Endodermal cell (in vitro differentiated cells): ENCODE data around the gene KANK3. TPM values are rescaled to one million over a fixed set of nuclear protein-coding genes. Genes with fewer than 3 reads are reported as not detected.

ENCODE experiments used
- DNase-seq: peaks from one replicate; pipeline ENCODE4 v3.0.0-alpha.2; 2017
- H3K27ac ChIP-seq: 2 replicates; pipeline ENCODE4 v1.5.1; 2013; ENCODE audit warnings: mild to moderate bottlenecking, low read depth, low read length, moderate library complexity
- H3K27me3 ChIP-seq: 2 replicates; pipeline ENCODE4 v1.6.1; 2013; ENCODE audit warnings: mild to moderate bottlenecking, low read length, moderate library complexity; ENCODE audit not compliant: insufficient read depth, control insufficient read depth, poor library complexity, severe bottlenecking
- H3K36me3 ChIP-seq: 2 replicates; pipeline ENCODE4 v1.7.0; 2013; ENCODE audit warnings: mild to moderate bottlenecking, low read length, moderate library complexity; ENCODE audit not compliant: control insufficient read depth, insufficient read depth
- H3K4me1 ChIP-seq: one replicate; pipeline ENCODE4 v1.7.0; 2013; ENCODE audit warnings: low read length; ENCODE audit not compliant: control insufficient read depth, insufficient read depth
- H3K4me3 ChIP-seq: 2 replicates; pipeline ENCODE4 v1.5.1; 2013; ENCODE audit warnings: mild to moderate bottlenecking, low read length, moderate library complexity
- H3K9ac ChIP-seq: 2 replicates; pipeline ENCODE4 v1.6.1; 2013; ENCODE audit warnings: mild to moderate bottlenecking, low read length, moderate library complexity; ENCODE audit not compliant: poor library complexity, severe bottlenecking; ENCODE audit errors: extremely low read depth
- H3K9me3 ChIP-seq: 2 replicates; pipeline ENCODE4 v1.6.1; 2013; ENCODE audit warnings: mild to moderate bottlenecking, low read length, moderate library complexity; ENCODE audit not compliant: control insufficient read depth
- H3K27ac Mint-ChIP-seq: 2 replicates; pipeline ENCODE4 v1.8.0; 2020; ENCODE audit warnings: mixed read lengths
- H3K27me3 Mint-ChIP-seq: 2 replicates; pipeline ENCODE4 v1.8.0; 2021; ENCODE audit warnings: mild to moderate bottlenecking, mixed read lengths; ENCODE audit not compliant: insufficient read depth
- H3K36me3 Mint-ChIP-seq: 2 replicates; pipeline ENCODE4 v1.8.0; 2020; ENCODE audit warnings: low read depth, mixed read lengths
- H3K4me1 Mint-ChIP-seq: 2 replicates; pipeline ENCODE4 v1.8.0; 2020; ENCODE audit warnings: mixed read lengths
- H3K4me3 Mint-ChIP-seq: 2 replicates; pipeline ENCODE4 v1.8.0; 2020; ENCODE audit warnings: mild to moderate bottlenecking, moderate library complexity, mixed read lengths
- H3K9me3 Mint-ChIP-seq: 2 replicates; pipeline ENCODE4 v1.8.0; 2020; ENCODE audit warnings: mild to moderate bottlenecking, mixed read lengths
- WGBS, 2 experiments: methylation state at CpG; one replicate each; pipeline versions ENCODE4 v1.1.5 to v1.1.7; 2013; ENCODE audit warnings: missing lambda C conversion rate in 2 of 2, mixed read lengths in 1 of 2; ENCODE audit not compliant: insufficient coverage in 1 of 2, insufficient read length in 1 of 2; 5-methylcytosine and 5-hydroxymethylcytosine counted together
- total RNA-seq, 2 donors: library from RNA; stranded (reverse); fragmentation: NEBNext Ultra II Directional in 1 of 2; extraction: Animal tissue kit (Norgen Biotek cat#: 25700) in 1 of 2; gene quantifications; 2 replicates in 1 of 2; 3 replicates in 1 of 2; pipeline ENCODE4 v1.2.1, GENCODE V29; 2021
- TF ChIP-seq, protein P1 (sequence below): fragments of 200-600 bp; sonication (generic); conservative IDR thresholded peaks from 2 replicates; pipeline ENCODE4 v1.5.0; 2021; ENCODE audit warnings: antibody characterized with exemption, mild to moderate bottlenecking

The KANK3 gene
- total RNA-seq, 2 donors from 2014 or later, result 2.3 to 2.6 TPM

DNA sequence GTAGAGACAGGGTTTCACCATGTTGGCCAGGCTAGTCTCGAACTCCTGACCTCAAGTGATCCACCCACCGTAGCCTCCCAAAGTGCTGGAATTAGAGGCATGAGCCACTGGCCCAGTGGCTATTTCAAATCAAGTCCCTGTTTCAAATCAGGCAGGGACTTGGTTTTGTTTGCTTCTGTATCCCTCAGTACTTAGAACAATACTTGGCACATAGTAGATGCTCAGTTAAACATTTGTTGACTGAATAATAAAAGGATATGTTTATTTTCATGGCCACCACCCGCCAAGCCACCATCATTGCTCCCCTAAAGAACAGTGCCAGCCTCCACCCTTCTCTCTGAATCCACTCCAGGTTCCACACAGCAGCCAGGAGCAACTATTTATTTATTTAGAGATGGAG is 17.6 kb downstream of the KANK3 start:
- Mint-ChIP-seq H3K4me1 (peaks cover 14% of the 10 kb centered on the region), H3K36me3 (peaks cover 17% of the 10 kb centered on the region), H3K4me3 (no peak overlapping the region), H3K27ac (no peak overlapping the region), H3K27me3 (peaks cover 20% of the 10 kb centered on the region), H3K9me3 (peaks cover 9% of the 10 kb centered on the region)
- Histone ChIP-seq H3K9me3 (no peaks in the 10 kb centered on the region), H3K27ac (no peak overlapping the region), H3K4me3 (no peak overlapping the region), H3K36me3 (peaks cover 24% of the 10 kb centered on the region), H3K27me3 (no peaks in the 10 kb centered on the region), H3K9ac (no peak overlapping the region), H3K4me1 (peaks cover 6% of the 10 kb centered on the region)
- 90 to 100% methylated on average over 2 to 3 of the region's 3 CpGs for WGBS, 2 experiments
- DNase-seq, result no peak
- TF ChIP-seq, protein P1, sequence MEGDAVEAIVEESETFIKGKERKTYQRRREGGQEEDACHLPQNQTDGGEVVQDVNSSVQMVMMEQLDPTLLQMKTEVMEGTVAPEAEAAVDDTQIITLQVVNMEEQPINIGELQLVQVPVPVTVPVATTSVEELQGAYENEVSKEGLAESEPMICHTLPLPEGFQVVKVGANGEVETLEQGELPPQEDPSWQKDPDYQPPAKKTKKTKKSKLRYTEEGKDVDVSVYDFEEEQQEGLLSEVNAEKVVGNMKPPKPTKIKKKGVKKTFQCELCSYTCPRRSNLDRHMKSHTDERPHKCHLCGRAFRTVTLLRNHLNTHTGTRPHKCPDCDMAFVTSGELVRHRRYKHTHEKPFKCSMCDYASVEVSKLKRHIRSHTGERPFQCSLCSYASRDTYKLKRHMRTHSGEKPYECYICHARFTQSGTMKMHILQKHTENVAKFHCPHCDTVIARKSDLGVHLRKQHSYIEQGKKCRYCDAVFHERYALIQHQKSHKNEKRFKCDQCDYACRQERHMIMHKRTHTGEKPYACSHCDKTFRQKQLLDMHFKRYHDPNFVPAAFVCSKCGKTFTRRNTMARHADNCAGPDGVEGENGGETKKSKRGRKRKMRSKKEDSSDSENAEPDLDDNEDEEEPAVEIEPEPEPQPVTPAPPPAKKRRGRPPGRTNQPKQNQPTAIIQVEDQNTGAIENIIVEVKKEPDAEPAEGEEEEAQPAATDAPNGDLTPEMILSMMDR, result no peak

DNA sequence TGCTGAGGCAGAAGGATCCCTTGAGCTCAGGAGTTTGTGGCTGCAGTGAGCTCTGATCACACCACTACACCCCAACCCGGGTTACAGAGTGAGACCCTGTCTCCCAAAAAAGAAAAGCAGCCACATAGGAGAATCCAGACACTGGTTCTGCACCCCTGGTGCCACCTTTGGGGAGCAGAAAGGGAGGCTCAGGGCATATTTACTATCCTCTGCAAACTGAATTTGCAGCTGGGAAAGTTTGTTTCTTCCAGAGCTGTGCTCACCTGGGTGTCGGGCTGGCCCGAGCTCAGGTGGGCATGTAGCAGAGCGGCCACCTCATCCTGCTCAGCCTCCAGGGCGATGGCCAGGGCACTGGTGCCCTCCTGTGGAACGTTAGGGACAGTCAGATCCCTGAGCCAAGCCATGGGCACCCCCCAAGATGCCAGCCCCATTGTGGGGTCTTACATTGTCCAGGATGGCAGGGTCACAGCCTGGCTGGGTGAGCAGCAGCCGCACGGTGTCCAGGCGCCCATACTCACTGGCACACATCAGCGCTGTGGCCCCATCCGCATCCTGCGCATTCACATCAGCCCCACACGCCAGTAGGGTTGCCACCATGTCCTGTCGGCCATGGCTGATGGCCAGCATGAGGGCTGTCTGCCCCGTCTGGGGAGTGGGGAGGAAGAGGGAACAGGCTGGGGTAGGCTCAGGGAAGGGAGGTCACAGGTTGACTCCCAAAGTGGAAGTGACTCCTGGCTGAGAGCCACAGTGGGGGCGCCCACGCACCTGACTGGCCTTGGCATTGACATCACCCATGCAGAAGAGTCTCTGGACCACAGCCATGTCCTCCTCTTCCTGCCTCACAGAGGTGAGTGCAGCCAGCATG is 18.6 kb downstream of the KANK3 start:
- no peaks in the 10 kb centered on the region for H3K27me3 ChIP-seq
- H3K4me3 Mint-ChIP-seq, result no peak overlapping the region
- no peaks in the 10 kb centered on the region for H3K9me3 ChIP-seq
- peaks cover 6% of the 10 kb centered on the region for H3K4me1 ChIP-seq
- peaks cover 9% of the 10 kb centered on the region for H3K9me3 Mint-ChIP-seq
- peaks cover 18% of the 10 kb centered on the region for H3K36me3 Mint-ChIP-seq
- H3K4me1 Mint-ChIP-seq, result peaks cover 21% of the 10 kb centered on the region
- no peak overlapping the region for H3K27ac ChIP-seq
- WGBS, 2 experiments, result 90 to 95% methylated on average over 9 to 17 of the region's 17 CpGs
- TF ChIP-seq, protein P1, result peak; percentile 49
- no peak overlapping the region for H3K27ac Mint-ChIP-seq
- no peak overlapping the region for H3K9ac ChIP-seq
- peak; percentile 79 for DNase-seq
- H3K4me3 ChIP-seq, result no peak overlapping the region
- H3K36me3 ChIP-seq, result peaks cover 24% of the 10 kb centered on the region
- peaks cover 14% of the 10 kb centered on the region for H3K27me3 Mint-ChIP-seq

DNA sequence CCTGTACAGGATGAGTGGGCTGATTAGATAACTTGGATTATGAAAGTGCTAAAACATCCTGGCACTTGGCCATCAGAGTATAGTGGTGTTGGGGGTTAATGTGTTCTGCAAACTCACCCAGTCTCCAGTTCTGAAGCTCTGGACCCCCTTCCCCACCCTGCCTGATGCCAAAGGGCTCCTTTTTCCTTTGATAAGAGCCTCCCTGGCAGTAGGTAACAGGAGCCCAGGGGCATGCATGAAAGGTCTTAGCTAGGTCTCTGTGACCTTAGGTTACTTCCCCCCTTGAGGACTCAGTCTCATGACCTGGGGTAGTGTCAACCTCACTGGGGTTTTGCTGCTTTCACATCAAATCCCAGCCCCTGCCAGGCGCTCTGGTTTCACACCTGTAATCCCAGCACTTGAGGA is 19.3 kb downstream of the KANK3 start:
- H3K4me1 Mint-ChIP-seq, result peaks cover 21% of the 10 kb centered on the region
- Histone ChIP-seq H3K27me3 (no peaks in the 10 kb centered on the region), H3K9me3 (no peaks in the 10 kb centered on the region), H3K36me3 (peaks cover 24% of the 10 kb centered on the region), H3K9ac (no peak overlapping the region), H3K4me3 (no peak overlapping the region), H3K4me1 (peaks cover 6% of the 10 kb centered on the region), H3K27ac (no peak overlapping the region)
- peaks cover 9% of the 10 kb centered on the region for H3K9me3 Mint-ChIP-seq
- no peak overlapping the region for H3K27ac Mint-ChIP-seq
- DNase-seq, result no peak
- peaks cover 14% of the 10 kb centered on the region for H3K27me3 Mint-ChIP-seq
- TF ChIP-seq, protein P1, result no peak
- 90 to 100% methylated on average over 1 of the region's 1 CpG for WGBS, 2 experiments
- peaks cover 19% of the 10 kb centered on the region for H3K36me3 Mint-ChIP-seq
- no peak overlapping the region for H3K4me3 Mint-ChIP-seq
